T-helper 9 cell (primary cell): ENCODE results near the gene IER2.
"Not testable (repeated sequence)": the region's sequence is repeated elsewhere in the genome, so short reads cannot be mapped to it uniquely, and the experiment has no call there.

Experiments
- DNase-seq: peaks from one replicate; pipeline ENCODE4 v3.0.0-alpha.2; 2020

Gene IER2

GRCh38 chr19:13146763-13147563 is 3.2 kb upstream of the IER2 start:
- DNase-seq, result no peak

GRCh38 chr19:13149173-13149627 is 1.0 kb upstream of the IER2 start:
- DNase-seq, result not testable (repeated sequence)

- no peak for DNase-seq
Measured at GRCh38 chr19:13149628-13150186, 504 bp upstream of the IER2 start.

- no peak for DNase-seq
Measured at GRCh38 chr19:13150931-13151604, 857 bp downstream of the IER2 start.

- DNase-seq, result peak; percentile 94
Measured at GRCh38 chr19:13151605-13152355, 1.6 kb downstream of the IER2 start.

GRCh38 chr19:13152356-13152973 is 2.3 kb downstream of the IER2 start:
- DNase-seq, result no peak

- DNase-seq, result peak; percentile 98
Measured at GRCh38 chr19:13152974-13153568, 2.9 kb downstream of the IER2 start.

- DNase-seq, result no peak
Measured at GRCh38 chr19:13153569-13154240, 3.5 kb downstream of the IER2 start.

- peak; percentile 32 for DNase-seq
Measured at GRCh38 chr19:13154241-13154778, 4.1 kb downstream of the IER2 start.

- DNase-seq, result peak; percentile 65
Measured at GRCh38 chr19:13154911-13155471, 4.8 kb downstream of the IER2 start.

- DNase-seq, result peak; percentile 71
Measured at GRCh38 chr19:13155472-13156359, 5.5 kb downstream of the IER2 start.

GRCh38 chr19:13159713-13160112 is 9.5 kb downstream of the IER2 start:
- no peak for DNase-seq

GRCh38 chr19:13160557-13160956 is 10.3 kb downstream of the IER2 start:
- no peak for DNase-seq

- peak; percentile 75 for DNase-seq
Measured at GRCh38 chr19:13162724-13163608, 12.8 kb downstream of the IER2 start.

- no peak for DNase-seq
Measured at GRCh38 chr19:13163609-13164342, 13.6 kb downstream of the IER2 start.

GRCh38 chr19:13164343-13165161 is 14.3 kb downstream of the IER2 start:
- DNase-seq, result peak; percentile 45
